ENCODE data around the gene RAD51AP1. TPM values are rescaled to one million over a fixed set of nuclear protein-coding genes. Genes with fewer than 3 reads are reported as not detected.

Gene RAD51AP1
- total RNA-seq, 1 experiment from 2014 or later, result 59.4 TPM

DNA sequence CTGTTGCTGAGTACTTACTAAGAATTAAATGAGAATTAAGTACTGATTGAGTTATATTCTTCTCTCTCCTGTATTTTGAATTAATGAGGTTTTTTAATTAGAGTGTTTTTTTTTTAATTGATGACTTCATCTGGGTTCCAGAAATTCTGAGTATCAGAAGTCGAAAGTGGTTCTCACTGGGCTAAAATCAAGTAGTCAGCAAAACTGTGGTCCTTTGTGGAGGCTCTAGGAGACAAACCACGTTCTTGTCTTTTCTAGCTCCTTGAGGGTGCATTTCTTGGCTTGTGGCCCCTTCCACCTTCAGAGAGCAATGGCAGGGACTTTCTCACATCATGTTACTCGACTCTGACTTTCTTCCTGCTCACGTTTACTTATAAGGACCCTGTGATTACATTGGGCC lies 15.3 kb downstream of the RAD51AP1 start:
- no peak overlapping the region for H2AK5ac ChIP-seq (ENCODE audit: insufficient read length, low read length)
- H4K20me1 ChIP-seq (ENCODE audit: control insufficient read depth, insufficient read depth, insufficient read length), result no peaks in the 10 kb centered on the region
- no peak for DNase-seq
- H3K36me3 Mint-ChIP-seq (ENCODE audit: insufficient read depth in 1 of 3, low read depth in 3 of 3), result peaks cover 13 to 63% (median 55%) of the 10 kb centered on the region in 3 experiments; a peak in 6 of 7 replicates
- no peak overlapping the region for H3K27ac ChIP-seq (ENCODE audit: insufficient read length, low read depth, low read length)
- H3K4me1 ChIP-seq (ENCODE audit: insufficient read depth, low read length), result no peaks in the 10 kb centered on the region
- H3K9ac ChIP-seq (ENCODE audit: extremely low read depth, insufficient read length, low read length), result no peak overlapping the region
- H3K27me3 ChIP-seq (ENCODE audit: insufficient read depth, low read length), result no peaks in the 10 kb centered on the region
- no peak overlapping the region for H3K14ac ChIP-seq (ENCODE audit: insufficient read depth, low read length)
- H3K23ac ChIP-seq (ENCODE audit: insufficient read length, low read depth, low read length), result no peak overlapping the region
- H2BK120ac ChIP-seq (ENCODE audit: low read depth, low read length, poor library complexity, severe bottlenecking), result no peak overlapping the region
- H3K56ac ChIP-seq (ENCODE audit: insufficient read length, low read depth, low read length), result no peak overlapping the region
- no peak overlapping the region for H3K27ac Mint-ChIP-seq
- H2BK15ac ChIP-seq (ENCODE audit: low read depth, low read length), result no peak overlapping the region
- H3K27me3 Mint-ChIP-seq (ENCODE audit: low read depth), result no peaks in the 10 kb centered on the region
- no peaks in the 10 kb centered on the region for H3K9me3 Mint-ChIP-seq
- no peaks in the 10 kb centered on the region for H3K23me2 ChIP-seq (ENCODE audit: insufficient read length, low read depth, low read length, poor library complexity, severe bottlenecking)
- peaks cover 14 to 15% of the 10 kb centered on the region in 2 experiments for H3K4me1 Mint-ChIP-seq
- H4K91ac ChIP-seq (ENCODE audit: insufficient read length, low read depth, low read length), result no peak overlapping the region
- no peak overlapping the region for H2AFZ ChIP-seq (ENCODE audit: low read length)
- H3T11ph ChIP-seq (ENCODE audit: low read length), result no peak overlapping the region
- H4K8ac ChIP-seq (replicated peaks; ENCODE audit: insufficient read length, low read depth, low read length), result no peak overlapping the region
- peaks cover 2% of the 10 kb centered on the region for H3K79me1 ChIP-seq (ENCODE audit: insufficient read depth, low read depth, low read length, poor library complexity, severe bottlenecking)
- H3K4ac ChIP-seq (ENCODE audit: low read depth, low read length), result no peak overlapping the region
- no peak overlapping the region for H2BK20ac ChIP-seq (ENCODE audit: low read depth, low read length, poor library complexity, severe bottlenecking)
- H3K4me2 ChIP-seq (ENCODE audit: insufficient read depth, insufficient read length, low read length), result no peak overlapping the region
- H3K18ac ChIP-seq (ENCODE audit: insufficient read length, low read depth, low read length), result no peak overlapping the region
- TF ChIP-seq, protein P1, sequence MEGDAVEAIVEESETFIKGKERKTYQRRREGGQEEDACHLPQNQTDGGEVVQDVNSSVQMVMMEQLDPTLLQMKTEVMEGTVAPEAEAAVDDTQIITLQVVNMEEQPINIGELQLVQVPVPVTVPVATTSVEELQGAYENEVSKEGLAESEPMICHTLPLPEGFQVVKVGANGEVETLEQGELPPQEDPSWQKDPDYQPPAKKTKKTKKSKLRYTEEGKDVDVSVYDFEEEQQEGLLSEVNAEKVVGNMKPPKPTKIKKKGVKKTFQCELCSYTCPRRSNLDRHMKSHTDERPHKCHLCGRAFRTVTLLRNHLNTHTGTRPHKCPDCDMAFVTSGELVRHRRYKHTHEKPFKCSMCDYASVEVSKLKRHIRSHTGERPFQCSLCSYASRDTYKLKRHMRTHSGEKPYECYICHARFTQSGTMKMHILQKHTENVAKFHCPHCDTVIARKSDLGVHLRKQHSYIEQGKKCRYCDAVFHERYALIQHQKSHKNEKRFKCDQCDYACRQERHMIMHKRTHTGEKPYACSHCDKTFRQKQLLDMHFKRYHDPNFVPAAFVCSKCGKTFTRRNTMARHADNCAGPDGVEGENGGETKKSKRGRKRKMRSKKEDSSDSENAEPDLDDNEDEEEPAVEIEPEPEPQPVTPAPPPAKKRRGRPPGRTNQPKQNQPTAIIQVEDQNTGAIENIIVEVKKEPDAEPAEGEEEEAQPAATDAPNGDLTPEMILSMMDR (conservative IDR thresholded peaks at IDR 0.05), result no peak
- no peak overlapping the region for H2BK5ac ChIP-seq (ENCODE audit: insufficient read length, low read length)
- no CpG with 5 or more reads among the region's 4 CpGs for WGBS (ENCODE audit: extremely low coverage, insufficient read length, low lambda C conversion rate)
- no peak overlapping the region for H3K4me3 Mint-ChIP-seq
- H3K79me2 ChIP-seq (ENCODE audit: insufficient read depth, low read length), result no peaks in the 10 kb centered on the region
- no peak overlapping the region for H4K5ac ChIP-seq (ENCODE audit: insufficient read length, low read depth, low read length)
- H2BK12ac ChIP-seq (ENCODE audit: insufficient read length, low read depth, low read length), result no peak overlapping the region
- H3K9me3 ChIP-seq (ENCODE audit: control insufficient read depth, low read depth, low read length), result no peaks in the 10 kb centered on the region

All from H9 (cell line).